CD4-positive, alpha-beta T cell (primary cell): ENCODE measurements around the gene LDLRAD2. TPM values are rescaled to one million over a fixed set of nuclear protein-coding genes. Genes with fewer than 3 reads are reported as not detected.

Experiments
- ATAC-seq: fragments of 200-7000 bp; cut with Tn5 transposase; one replicate; pipeline ENCODE4 v1.10.0; 2022; ENCODE audit warnings: mild to moderate bottlenecking; ENCODE audit not compliant: poor library complexity
- CTCF ChIA-PET: fragments of 350-600 bp; sonication (Branson Sonifier 250); formaldehyde crosslinking; loops from one replicate; lab custom pipeline; 2021; ENCODE audit warnings: antibody characterized with exemption, inconsistent platforms; lab: Charles Lee
- POLR2A ChIA-PET: fragments of 350-600 bp; sonication (Branson Sonifier 250); formaldehyde crosslinking; loops from one replicate; lab custom pipeline; 2021; ENCODE audit warnings: antibody characterized with exemption, inconsistent platforms; lab: Charles Lee
- DNase-seq, 14 experiments: peaks; one replicate each; pipeline ENCODE4 v3.0.0-alpha.2; 2013 to 2020; ENCODE audit warnings: mixed read lengths in 2 of 14
- H3K27ac ChIP-seq, 2 donors: one replicate each; pipeline versions ENCODE4 v1.5.1 to v1.7.0; 2013; ENCODE audit warnings: low read length in 2 of 2, low read depth in 1 of 2, mild to moderate bottlenecking in 1 of 2
- H3K27me3 ChIP-seq, 2 experiments: 1 replicate in 1 of 2; 2 replicates in 1 of 2; pipeline versions ENCODE4 v1.6.1 to v1.7.0; 2013; ENCODE audit warnings: low read length in 2 of 2, control low read depth in 1 of 2, mild to moderate bottlenecking in 1 of 2, moderate library complexity in 1 of 2; ENCODE audit not compliant: insufficient read depth in 2 of 2, control insufficient read depth in 1 of 2
- H3K36me3 ChIP-seq: one replicate; pipeline ENCODE4 v1.6.1; 2013; ENCODE audit warnings: low read length, control low read depth; ENCODE audit not compliant: insufficient read depth
- H3K4me1 ChIP-seq: one replicate; pipeline ENCODE4 v1.6.1; 2013; ENCODE audit warnings: low read length, control low read depth; ENCODE audit not compliant: insufficient read depth
- H3K4me3 ChIP-seq: one replicate; pipeline ENCODE4 v1.5.1; 2013; ENCODE audit warnings: mild to moderate bottlenecking, low read length, moderate library complexity
- H3K9me3 ChIP-seq, 2 experiments: 1 replicate in 1 of 2; 2 replicates in 1 of 2; pipeline versions ENCODE4 v1.6.1 to v1.7.0; 2013; ENCODE audit warnings: low read length in 2 of 2, mild to moderate bottlenecking in 2 of 2, control low read depth in 1 of 2, moderate library complexity in 1 of 2; ENCODE audit not compliant: control insufficient read depth in 1 of 2, insufficient read depth in 1 of 2
- H3K27ac Mint-ChIP-seq: one replicate; pipeline ENCODE4 v1.8.0; 2020; ENCODE audit warnings: mixed read lengths
- H3K27me3 Mint-ChIP-seq: one replicate; pipeline ENCODE4 v1.8.0; 2021; ENCODE audit warnings: mixed read lengths
- H3K36me3 Mint-ChIP-seq: one replicate; pipeline ENCODE4 v1.8.0; 2021; ENCODE audit warnings: low read depth, mixed read lengths
- H3K4me1 Mint-ChIP-seq: one replicate; pipeline ENCODE4 v1.8.0; 2021; ENCODE audit warnings: low read depth, mixed read lengths
- H3K4me3 Mint-ChIP-seq: one replicate; pipeline ENCODE4 v1.8.0; 2020; ENCODE audit warnings: mild to moderate bottlenecking, mixed read lengths
- H3K9me3 Mint-ChIP-seq: one replicate; pipeline ENCODE4 v1.8.0; 2020; ENCODE audit warnings: mixed read lengths
- CTCF ChIP-seq: fragments of 200-600 bp; IDR thresholded peaks from one replicate; pipeline ENCODE4 v1.8.0; 2022; ENCODE audit warnings: antibody characterized with exemption, mild to moderate bottlenecking
- intact Hi-C, 2 experiments: fragments of 100-400 bp; cut with DNase I in 1 of 2; cut with micrococcal nuclease in 1 of 2; formaldehyde crosslinking; loops; one replicate each; pipeline versions ENCODE4 v1.15.1 to v1.9.0; 2023 to 2025; cut with DNase I, micrococcal nuclease
- total RNA-seq, 174 experiments: library from RNA in 2 of 174; stranded (reverse) in 2 of 174; gene quantifications; one replicate each; pipeline ENCODE4 v1.2.3 and lab custom pipeline; 2021 to 2026

Gene LDLRAD2
- total RNA-seq, 2 experiments from 2014 or later: not detected

- intact Hi-C loops: no loop called here
- TF ChIP-seq CTCF: no peak
- H3K27me3 Mint-ChIP-seq: no peaks in the 10 kb centered on the region
- ATAC-seq: no peak
- H3K9me3 ChIP-seq: peaks cover 5 to 24% of the 10 kb centered on the region in 2 experiments
- DNase-seq: no peak
- H3K27ac ChIP-seq: no peak overlapping the region
- ChIA-PET POLR2A (no interaction called here), CTCF (no interaction called here)
- H3K27me3 ChIP-seq: no peaks in the 10 kb centered on the region
- no peak overlapping the region for H3K4me3 Mint-ChIP-seq
- H3K27ac Mint-ChIP-seq: no peak overlapping the region
- H3K36me3 ChIP-seq: peaks cover 4% of the 10 kb centered on the region
- no peaks in the 10 kb centered on the region for H3K4me1 Mint-ChIP-seq
- H3K4me1 ChIP-seq: no peaks in the 10 kb centered on the region
- H3K36me3 Mint-ChIP-seq: peaks cover 27% of the 10 kb centered on the region
- peaks cover 7% of the 10 kb centered on the region for H3K9me3 Mint-ChIP-seq
- H3K4me3 ChIP-seq: no peak overlapping the region
Observed at GRCh38 chr1:21837476-21837875, 25.4 kb downstream of the LDLRAD2 start.

- H3K9me3 ChIP-seq: peaks cover 4 to 16% of the 10 kb centered on the region in 2 experiments
- no peaks in the 10 kb centered on the region for H3K27me3 ChIP-seq
- H3K27me3 Mint-ChIP-seq: no peaks in the 10 kb centered on the region
- H3K9me3 Mint-ChIP-seq: peaks cover 4% of the 10 kb centered on the region
- H3K4me1 ChIP-seq: no peaks in the 10 kb centered on the region
- no peak overlapping the region for H3K4me3 ChIP-seq
- no peak overlapping the region for H3K4me3 Mint-ChIP-seq
- POLR2A ChIA-PET: no interaction called here
- H3K36me3 Mint-ChIP-seq: peaks cover 22% of the 10 kb centered on the region
- H3K36me3 ChIP-seq: peaks cover 4% of the 10 kb centered on the region
- CTCF ChIA-PET: no interaction called here
- ATAC-seq (no peak), DNase-seq (no peak)
- no peaks in the 10 kb centered on the region for H3K4me1 Mint-ChIP-seq
- H3K27ac ChIP-seq: no peak overlapping the region
- intact Hi-C loops: no loop called here
- no peak overlapping the region for H3K27ac Mint-ChIP-seq
- no peak for TF ChIP-seq CTCF
Observed at GRCh38 chr1:21838359-21839157, 26.5 kb downstream of the LDLRAD2 start.

- no peak overlapping the region for H3K4me3 ChIP-seq
- CTCF ChIA-PET: no interaction called here
- no peak overlapping the region for H3K27ac ChIP-seq
- H3K4me1 ChIP-seq: no peaks in the 10 kb centered on the region
- no peak for ATAC-seq
- H3K9me3 Mint-ChIP-seq: no peaks in the 10 kb centered on the region
- no peak for TF ChIP-seq CTCF
- no peaks in the 10 kb centered on the region for H3K36me3 ChIP-seq
- no peak overlapping the region for H3K4me3 Mint-ChIP-seq
- POLR2A ChIA-PET: no interaction called here
- intact Hi-C loops: no loop called here
- DNase-seq: no peak
- peaks cover 14% of the 10 kb centered on the region for H3K36me3 Mint-ChIP-seq
- peaks cover 0 to 7% of the 10 kb centered on the region in 2 experiments for H3K9me3 ChIP-seq
- no peaks in the 10 kb centered on the region for H3K4me1 Mint-ChIP-seq
- H3K27me3 Mint-ChIP-seq: no peaks in the 10 kb centered on the region
- H3K27ac Mint-ChIP-seq: no peak overlapping the region
- no peaks in the 10 kb centered on the region for H3K27me3 ChIP-seq
Observed at GRCh38 chr1:21839337-21840037, 27.4 kb downstream of the LDLRAD2 start.
